GM12878 (cell line): ENCODE measurements around the gene GAREM2. TPM values are rescaled to one million over a fixed set of nuclear protein-coding genes. Genes with fewer than 3 reads are reported as not detected.

Experiments
- ATAC-seq: fragments of 200-7000 bp; cut with Tn5 transposase; 3 replicates; pipeline ENCODE4 v1.9.1; 2020; ENCODE audit warnings: mild to moderate bottlenecking, moderate library complexity
- BruUV-seq: library from RNA; stranded (reverse); fragments of 400-500 nt; replicated peaks from 2 replicates; lab custom pipeline; 2021; lab: Mats Ljungman, UMichigan
- CTCF ChIA-PET: fragments of 300-600 bp; sonication (Branson Sonifier 250); formaldehyde crosslinking; extraction: SDS; loops from one replicate; lab custom pipeline; 2021; ENCODE audit warnings: inconsistent platforms; lab: Yijun Ruan, JAX
- POLR2A ChIA-PET: fragments of 350-600 bp; formaldehyde crosslinking; extraction: SDS; loops from one replicate; lab custom pipeline; 2021; ENCODE audit warnings: inconsistent platforms; lab: Charles Lee
- RAD21 ChIA-PET: fragments of 300-600 bp; sonication (Branson Sonifier 250); formaldehyde crosslinking; loops from one replicate; lab custom pipeline; 2023; ENCODE audit warnings: antibody characterized with exemption; ENCODE audit not compliant: unreplicated experiment; lab: Charles Lee
- SMC1A ChIA-PET: fragments of 300-600 bp; sonication (Branson Sonifier 250); formaldehyde crosslinking; loops from one replicate; lab custom pipeline; 2023; ENCODE audit not compliant: unreplicated experiment, uncharacterized antibody; lab: Charles Lee
- DNase-seq: peaks from one replicate; pipeline ENCODE4 v3.0.0-alpha.2; 2011; ENCODE audit warnings: low read depth, low spot score
- FAIRE-seq: peaks from 3 replicates; lab custom pipeline; 2011; peaks lifted over from hg19 to GRCh38; lab: Jason Lieb, UNC
- H2AFZ ChIP-seq: 2 replicates; pipeline ENCODE4 v1.6.0; 2011; ENCODE audit warnings: low read depth, low read length, control low read depth; ENCODE audit not compliant: control insufficient read depth
- H3K27ac ChIP-seq: 2 replicates; pipeline ENCODE4 v1.5.1; 2011; ENCODE audit warnings: control low read depth; ENCODE audit not compliant: control insufficient read depth, insufficient read depth
- H3K27me3 ChIP-seq, 2 experiments: replicated peaks in 1 of 2; 2 replicates each; pipeline versions ENCODE4 v1.6.0 to v1.6.1; 2011; ENCODE audit warnings: low read length in 1 of 2; ENCODE audit not compliant: control insufficient read depth in 2 of 2, insufficient read depth in 2 of 2
- H3K36me3 ChIP-seq, 2 experiments: 2 replicates each; pipeline ENCODE4 v1.5.1; 2011; ENCODE audit warnings: low read length in 1 of 2; ENCODE audit not compliant: control insufficient read depth in 2 of 2, insufficient read depth in 2 of 2
- H3K4me1 ChIP-seq: 2 replicates; pipeline ENCODE4 v1.6.1; 2011; ENCODE audit warnings: mild to moderate bottlenecking, low read length, moderate library complexity, mixed read lengths; ENCODE audit not compliant: control insufficient read depth, insufficient read depth
- H3K4me2 ChIP-seq: 2 replicates; pipeline ENCODE4 v1.6.0; 2011; ENCODE audit warnings: control low read depth; ENCODE audit not compliant: control insufficient read depth, insufficient read depth
- H3K4me3 ChIP-seq: fragments of 200-600 bp; sonication (generic); 2 replicates; pipeline ENCODE4 v1.5.1; 2016
- H3K79me2 ChIP-seq: 2 replicates; pipeline ENCODE4 v1.6.0; 2011; ENCODE audit warnings: low read length; ENCODE audit not compliant: control insufficient read depth, insufficient read depth
- H3K9ac ChIP-seq: 2 replicates; pipeline ENCODE4 v1.8.0; 2011; ENCODE audit warnings: low read length, control low read depth, mixed read lengths; ENCODE audit not compliant: control insufficient read depth, insufficient read depth
- H3K9me3 ChIP-seq: replicated peaks from 3 replicates; pipeline ENCODE4 v1.5.1; 2011; ENCODE audit warnings: mild to moderate bottlenecking, low read length; ENCODE audit not compliant: control insufficient read depth, insufficient read depth
- H4K20me1 ChIP-seq: 2 replicates; pipeline ENCODE4 v1.6.0; 2011; ENCODE audit not compliant: control insufficient read depth, insufficient read depth
- IRF4 ChIP-seq: IDR thresholded peaks from 2 replicates; pipeline ENCODE4 v1.6.1; 2011; ENCODE audit warnings: low read depth, low read length
- POLR2A ChIP-seq: IDR thresholded peaks from 2 replicates; pipeline ENCODE4 v1.6.1; 2011; ENCODE audit warnings: low read depth, mild to moderate bottlenecking, low read length
- RAD51 ChIP-seq: fragments of 450-650 bp; IDR thresholded peaks from 2 replicates; pipeline ENCODE4 v1.6.1; 2016; ENCODE audit warnings: moderate library complexity, mild to moderate bottlenecking, inconsistent platforms
- SP1 ChIP-seq: IDR thresholded peaks from one replicate; pipeline ENCODE4 v1.6.1; 2011; ENCODE audit warnings: low read depth, low read length
- TARDBP ChIP-seq: IDR thresholded peaks from 2 replicates; pipeline ENCODE4 v1.6.1; 2016; ENCODE audit warnings: borderline replicate concordance
- TCF3 ChIP-seq: IDR thresholded peaks from 2 replicates; pipeline ENCODE4 v1.6.1; 2012; ENCODE audit warnings: low read depth, mild to moderate bottlenecking, low read length, borderline replicate concordance; ENCODE audit not compliant: insufficient read depth
- ZNF24 ChIP-seq: fragments of 450-650 bp; IDR thresholded peaks from 2 replicates; pipeline ENCODE4 v1.6.1; 2017; ENCODE audit warnings: antibody characterized with exemption, mild to moderate bottlenecking
- ZNF622 ChIP-seq: fragments of 450-650 bp; IDR thresholded peaks from 2 replicates; pipeline ENCODE4 v1.6.1; 2017; ENCODE audit warnings: mild to moderate bottlenecking, inconsistent platforms
- ZZZ3 ChIP-seq: IDR thresholded peaks from 2 replicates; pipeline ENCODE4 v1.6.1; 2011; ENCODE audit warnings: low read depth; ENCODE audit not compliant: control insufficient read depth, insufficient read length
- WGBS: methylation state at CpG from one replicate; pipeline ENCODE4 v1.1.6; 2016; ENCODE audit warnings: low lambda C conversion rate; ENCODE audit not compliant: insufficient replicate concordance, insufficient coverage; ENCODE audit errors: missing lambda C conversion rate; 5-methylcytosine and 5-hydroxymethylcytosine counted together
- in situ Hi-C: fragments of 300-500 bp; cut with MboI; formaldehyde crosslinking; loops from 9 replicates; pipeline ENCODE4 v1.14.3; 2018; ENCODE audit warnings: mixed read lengths
- intact Hi-C: fragments of 100-400 bp; cut with micrococcal nuclease; formaldehyde crosslinking; loops from one replicate; pipeline ENCODE4 v1.14.2; 2022; ENCODE audit not compliant: unreplicated experiment
- polyA plus RNA-seq, 11 experiments: library from polyadenylated mRNA; depleted of rRNA in 4 of 11; unstranded in 6 of 11; stranded (reverse) in 5 of 11; fragments of >200 nt; fragmentation: Nextera tagmentation in 4 of 11; fragmentation: Illumina TruSeq in 1 of 11; extraction: Ambion mirVana in 4 of 11; extraction: Trizol in 1 of 11; gene quantifications; 1 replicate in 1 of 11; 2 replicates in 10 of 11; pipeline versions ENCODE4 v1.2.1 to v1.2.3, GENCODE V29; 2011 to 2016; ENCODE audit warnings: inconsistent platforms in 2 of 11, missing spikeins in 2 of 11, low read depth in 1 of 11
- total RNA-seq, 4 experiments: library from RNA; depleted of rRNA in 3 of 4; stranded (reverse); fragments of >200 nt in 3 of 4; fragmentation: Illumina TruSeq in 1 of 4; extraction: Trizol in 1 of 4; gene quantifications; 2 replicates each; pipeline versions ENCODE4 v1.2.1 to v1.2.3, GENCODE V29; 2013 to 2021
- TF ChIP-seq, protein P1 (sequence below): fragments of 450-650 bp; IDR thresholded peaks from 2 replicates; pipeline ENCODE4 v1.6.1; 2017; ENCODE audit warnings: low read depth, mild to moderate bottlenecking, moderate library complexity
- TF ChIP-seq, protein P2 (sequence below): IDR thresholded peaks from 2 replicates; pipeline ENCODE4 v1.6.1; 2012; ENCODE audit warnings: low read length, inconsistent platforms
- TF ChIP-seq, protein P3 (sequence below): IDR thresholded peaks from 2 replicates; pipeline ENCODE4 v1.6.1; 2011; ENCODE audit warnings: borderline replicate concordance, low read depth, mild to moderate bottlenecking, moderate library complexity, low read length; ENCODE audit not compliant: insufficient read depth, poor library complexity, severe bottlenecking

GAREM2 gene
- total and polyA plus RNA-seq, 10 of the 15 experiments (the other 5 are each of a cell fraction or from before 2014, with no cell fraction given), result 0.06 to 1.4 (median 0.44) TPM

DNA sequence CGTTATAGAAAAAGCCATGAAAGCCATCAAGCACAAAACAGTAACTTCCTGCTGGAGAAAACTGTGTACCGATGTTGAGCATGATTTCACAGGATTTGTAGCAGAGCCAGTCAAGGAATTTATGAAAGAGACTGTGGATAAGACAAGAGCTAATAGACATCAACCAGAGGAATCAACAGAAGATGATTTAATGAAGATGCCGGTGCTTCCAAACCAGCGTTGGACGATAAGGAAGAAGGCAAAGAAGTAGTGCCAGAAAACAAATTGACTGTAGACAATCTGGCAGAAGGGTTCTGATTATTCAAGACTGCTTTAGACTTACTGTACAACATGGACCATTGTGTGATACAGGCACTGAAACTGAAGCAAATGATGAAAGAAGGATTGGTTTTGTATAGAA, 49.5 kb upstream of the GAREM2 start (continued):
- TF ChIP-seq TCF3 (no peak), TARDBP (no peak), ZZZ3 (no peak), POLR2A (no peak), RAD51 (no peak)
- TF ChIP-seq, protein P1, sequence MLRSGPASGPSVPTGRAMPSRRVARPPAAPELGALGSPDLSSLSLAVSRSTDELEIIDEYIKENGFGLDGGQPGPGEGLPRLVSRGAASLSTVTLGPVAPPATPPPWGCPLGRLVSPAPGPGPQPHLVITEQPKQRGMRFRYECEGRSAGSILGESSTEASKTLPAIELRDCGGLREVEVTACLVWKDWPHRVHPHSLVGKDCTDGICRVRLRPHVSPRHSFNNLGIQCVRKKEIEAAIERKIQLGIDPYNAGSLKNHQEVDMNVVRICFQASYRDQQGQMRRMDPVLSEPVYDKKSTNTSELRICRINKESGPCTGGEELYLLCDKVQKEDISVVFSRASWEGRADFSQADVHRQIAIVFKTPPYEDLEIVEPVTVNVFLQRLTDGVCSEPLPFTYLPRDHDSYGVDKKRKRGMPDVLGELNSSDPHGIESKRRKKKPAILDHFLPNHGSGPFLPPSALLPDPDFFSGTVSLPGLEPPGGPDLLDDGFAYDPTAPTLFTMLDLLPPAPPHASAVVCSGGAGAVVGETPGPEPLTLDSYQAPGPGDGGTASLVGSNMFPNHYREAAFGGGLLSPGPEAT, result no peak

DNA sequence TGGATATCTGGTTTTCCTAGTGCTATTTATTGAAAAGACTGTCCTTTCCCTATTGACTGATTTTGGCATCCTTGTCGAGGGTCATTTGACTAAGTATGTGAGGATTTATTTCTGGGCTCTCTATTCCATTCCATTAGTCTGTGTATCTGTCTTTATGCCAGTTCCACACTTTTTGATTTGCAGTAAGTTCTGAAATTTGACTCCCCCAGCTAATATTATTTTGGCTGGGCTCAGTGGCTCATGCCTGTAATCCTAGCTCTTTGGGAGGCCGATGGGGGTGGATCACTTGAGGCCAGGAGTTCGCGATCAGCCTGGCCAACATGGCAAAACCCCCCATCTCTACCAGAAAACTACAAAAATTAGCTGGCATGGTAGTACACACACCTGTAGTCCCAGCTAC, 46.8 kb upstream of the GAREM2 start:
- no peak overlapping the region for H3K4me3 ChIP-seq
- no peak for DNase-seq
- ChIA-PET POLR2A (no interaction called here), CTCF (interaction anchor here (1.2 kb wide), 1 partner anchor 19 kb away, joined by 3 read pairs; no protein-coding TSS in a partner anchor), SMC1A (interaction anchor here (1.2 kb wide), 1 partner anchor 57 kb away, joined by 3 read pairs; no protein-coding TSS in a partner anchor), RAD21 (no interaction called here)
- H3K27me3 ChIP-seq, result no peaks in the 10 kb centered on the region
- 96% methylated on average over 4 of the region's 4 CpGs for WGBS
- in situ Hi-C loops, result no loop called here
- H3K9ac ChIP-seq, result no peak overlapping the region
- peaks cover 0 to 11% of the 10 kb centered on the region in 2 experiments for H3K36me3 ChIP-seq
- H3K4me2 ChIP-seq, result no peak overlapping the region
- TF ChIP-seq ZNF622 (no peak), SP1 (no peak), IRF4 (no peak), ZNF24 (no peak)
- TF ChIP-seq, protein P1, result no peak
- TF ChIP-seq, protein P2, sequence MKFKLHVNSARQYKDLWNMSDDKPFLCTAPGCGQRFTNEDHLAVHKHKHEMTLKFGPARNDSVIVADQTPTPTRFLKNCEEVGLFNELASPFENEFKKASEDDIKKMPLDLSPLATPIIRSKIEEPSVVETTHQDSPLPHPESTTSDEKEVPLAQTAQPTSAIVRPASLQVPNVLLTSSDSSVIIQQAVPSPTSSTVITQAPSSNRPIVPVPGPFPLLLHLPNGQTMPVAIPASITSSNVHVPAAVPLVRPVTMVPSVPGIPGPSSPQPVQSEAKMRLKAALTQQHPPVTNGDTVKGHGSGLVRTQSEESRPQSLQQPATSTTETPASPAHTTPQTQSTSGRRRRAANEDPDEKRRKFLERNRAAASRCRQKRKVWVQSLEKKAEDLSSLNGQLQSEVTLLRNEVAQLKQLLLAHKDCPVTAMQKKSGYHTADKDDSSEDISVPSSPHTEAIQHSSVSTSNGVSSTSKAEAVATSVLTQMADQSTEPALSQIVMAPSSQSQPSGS, result no peak
- TF ChIP-seq, protein P3, sequence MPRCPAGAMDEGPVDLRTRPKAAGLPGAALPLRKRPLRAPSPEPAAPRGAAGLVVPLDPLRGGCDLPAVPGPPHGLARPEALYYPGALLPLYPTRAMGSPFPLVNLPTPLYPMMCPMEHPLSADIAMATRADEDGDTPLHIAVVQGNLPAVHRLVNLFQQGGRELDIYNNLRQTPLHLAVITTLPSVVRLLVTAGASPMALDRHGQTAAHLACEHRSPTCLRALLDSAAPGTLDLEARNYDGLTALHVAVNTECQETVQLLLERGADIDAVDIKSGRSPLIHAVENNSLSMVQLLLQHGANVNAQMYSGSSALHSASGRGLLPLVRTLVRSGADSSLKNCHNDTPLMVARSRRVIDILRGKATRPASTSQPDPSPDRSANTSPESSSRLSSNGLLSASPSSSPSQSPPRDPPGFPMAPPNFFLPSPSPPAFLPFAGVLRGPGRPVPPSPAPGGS, result no peak
- no peaks in the 10 kb centered on the region for H3K4me1 ChIP-seq
- no peak overlapping the region for H3K27ac ChIP-seq
- H3K79me2 ChIP-seq, result no peaks in the 10 kb centered on the region; the same call in 1 of the 2 replicates
- ATAC-seq, result no peak
- no peaks in the 10 kb centered on the region for H3K9me3 ChIP-seq
- FAIRE-seq, result no peak
- H4K20me1 ChIP-seq, result no peaks in the 10 kb centered on the region
- H2AFZ ChIP-seq, result no peak overlapping the region
- intact Hi-C loops, result no loop called here
- BruUV-seq, result no TSS peak
